ENCODE results near the gene TMCO5A. TPM values are rescaled to one million over a fixed set of nuclear protein-coding genes. Genes with fewer than 3 reads are reported as not detected.

Gene TMCO5A
- total RNA-seq, 1 experiment from 2014 or later = not detected

GRCh38 chr15:37903919-37904625, 30.4 kb upstream of the TMCO5A start:
- H3K4me1 Mint-ChIP-seq = peaks cover 14% of the 10 kb centered on the region
- no peak for TF ChIP-seq CREB1 (CRISPR knock-in tag; IDR thresholded peaks at IDR 0.05)
- TF ChIP-seq CTCF (IDR thresholded peaks at IDR 0.05) = no peak
- no peak for TF ChIP-seq OVOL2 (CRISPR knock-in tag; IDR thresholded peaks at IDR 0.05; ENCODE audit: borderline replicate concordance)
- TF ChIP-seq ELF4 (CRISPR knock-in tag; IDR thresholded peaks at IDR 0.05; ENCODE audit: low read depth) = no peak
- no peak for TF ChIP-seq ETV6 (CRISPR knock-in tag; IDR thresholded peaks at IDR 0.05)
- no peak for TF ChIP-seq ZNF263 (CRISPR knock-in tag; IDR thresholded peaks at IDR 0.05; ENCODE audit: low read depth)
- no peak for TF ChIP-seq ZBTB21 (CRISPR knock-in tag; IDR thresholded peaks at IDR 0.05; ENCODE audit: borderline replicate concordance)
- TF ChIP-seq TEAD4 (CRISPR knock-in tag; IDR thresholded peaks at IDR 0.05) = no peak
- no peak for TF ChIP-seq FOXK1 (CRISPR knock-in tag; IDR thresholded peaks at IDR 0.05)
- no peak for TF ChIP-seq ZNF416 (CRISPR knock-in tag; IDR thresholded peaks at IDR 0.05)
- TF ChIP-seq, protein P1, sequence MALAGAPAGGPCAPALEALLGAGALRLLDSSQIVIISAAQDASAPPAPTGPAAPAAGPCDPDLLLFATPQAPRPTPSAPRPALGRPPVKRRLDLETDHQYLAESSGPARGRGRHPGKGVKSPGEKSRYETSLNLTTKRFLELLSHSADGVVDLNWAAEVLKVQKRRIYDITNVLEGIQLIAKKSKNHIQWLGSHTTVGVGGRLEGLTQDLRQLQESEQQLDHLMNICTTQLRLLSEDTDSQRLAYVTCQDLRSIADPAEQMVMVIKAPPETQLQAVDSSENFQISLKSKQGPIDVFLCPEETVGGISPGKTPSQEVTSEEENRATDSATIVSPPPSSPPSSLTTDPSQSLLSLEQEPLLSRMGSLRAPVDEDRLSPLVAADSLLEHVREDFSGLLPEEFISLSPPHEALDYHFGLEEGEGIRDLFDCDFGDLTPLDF (CRISPR knock-in tag; IDR thresholded peaks at IDR 0.05) = no peak
- no peak for TF ChIP-seq SP1 (CRISPR knock-in tag; conservative IDR thresholded peaks at IDR 0.05)
- TF ChIP-seq TEAD1 (CRISPR knock-in tag; IDR thresholded peaks at IDR 0.05) = no peak
- no peak for TF ChIP-seq ATF6 (CRISPR knock-in tag; IDR thresholded peaks at IDR 0.05)
- TF ChIP-seq STAT6 (CRISPR knock-in tag; conservative IDR thresholded peaks at IDR 0.05; ENCODE audit: low read depth) = no peak
- TF ChIP-seq KAT7 (CRISPR knock-in tag; IDR thresholded peaks at IDR 0.05; ENCODE audit: borderline replicate concordance) = no peak
- TF ChIP-seq, protein P2, sequence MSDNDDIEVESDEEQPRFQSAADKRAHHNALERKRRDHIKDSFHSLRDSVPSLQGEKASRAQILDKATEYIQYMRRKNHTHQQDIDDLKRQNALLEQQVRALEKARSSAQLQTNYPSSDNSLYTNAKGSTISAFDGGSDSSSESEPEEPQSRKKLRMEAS (CRISPR knock-in tag; IDR thresholded peaks at IDR 0.05) = no peak
- TF ChIP-seq ATF1 (CRISPR knock-in tag; IDR thresholded peaks at IDR 0.05) = no peak
- no peak for TF ChIP-seq ZNF317 (CRISPR knock-in tag; IDR thresholded peaks at IDR 0.05; ENCODE audit: borderline replicate concordance, low read depth)
- no peaks in the 10 kb centered on the region for H3K36me3 Mint-ChIP-seq
- ChIA-PET CTCF (interaction anchor here (2.1 kb wide), 1 partner anchor 12 kb away, joined by 8 read pairs; no protein-coding TSS in a partner anchor), POLR2A (no interaction called here)
- ATAC-seq = no peak
- no peak for DNase-seq (ENCODE audit: low spot score)
- H3K27me3 Mint-ChIP-seq (ENCODE audit: low read depth) = no peaks in the 10 kb centered on the region
- H3K9me3 Mint-ChIP-seq = no peaks in the 10 kb centered on the region
- no peak overlapping the region for H3K4me3 Mint-ChIP-seq
- H3K27ac Mint-ChIP-seq = no peak overlapping the region
